Astrocyte of the spinal cord (primary cell): ENCODE measurements around the gene DTHD1.

Experiments used
- DNase-seq: peaks from one replicate; pipeline ENCODE4 v3.0.0; 2011; ENCODE audit warnings: low read depth, low spot score
- H3K4me3 ChIP-seq: 2 replicates; pipeline ENCODE4 v1.5.1; 2011; ENCODE audit warnings: low read depth, mild to moderate bottlenecking, low read length, moderate library complexity
- in situ Hi-C: cut with HindIII; loops from 2 replicates; pipeline ENCODE4 v1.10.0; 2017; ENCODE audit warnings: low sequenced_read_pairs
- TF ChIP-seq, protein P1 (sequence below): IDR thresholded peaks from 2 replicates; pipeline ENCODE4 v1.5.1; 2012; ENCODE audit warnings: low read depth, mild to moderate bottlenecking, low read length, inconsistent platforms

The DTHD1 gene

DNA sequence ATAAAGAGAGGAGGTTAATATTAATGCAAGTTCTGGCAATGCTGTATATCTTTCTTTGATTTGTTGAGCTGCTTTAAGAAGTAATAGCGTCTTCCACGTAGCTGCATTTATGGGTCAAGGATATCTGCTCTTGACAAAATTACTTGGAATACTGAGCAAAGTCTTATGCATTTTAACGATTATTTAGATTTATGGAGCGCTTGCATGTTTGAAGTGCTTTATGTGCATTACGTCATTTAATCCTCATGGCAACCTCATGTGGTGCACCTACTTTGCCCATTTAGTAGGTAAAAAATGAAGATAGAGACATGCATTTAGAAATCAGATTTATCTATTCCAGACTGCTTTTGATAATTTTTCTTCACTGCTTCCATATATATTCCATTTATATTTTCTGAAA lies 46.0 kb downstream of the DTHD1 start:
- no peak for DNase-seq
- in situ Hi-C loops = no loop called here
- TF ChIP-seq, protein P1, sequence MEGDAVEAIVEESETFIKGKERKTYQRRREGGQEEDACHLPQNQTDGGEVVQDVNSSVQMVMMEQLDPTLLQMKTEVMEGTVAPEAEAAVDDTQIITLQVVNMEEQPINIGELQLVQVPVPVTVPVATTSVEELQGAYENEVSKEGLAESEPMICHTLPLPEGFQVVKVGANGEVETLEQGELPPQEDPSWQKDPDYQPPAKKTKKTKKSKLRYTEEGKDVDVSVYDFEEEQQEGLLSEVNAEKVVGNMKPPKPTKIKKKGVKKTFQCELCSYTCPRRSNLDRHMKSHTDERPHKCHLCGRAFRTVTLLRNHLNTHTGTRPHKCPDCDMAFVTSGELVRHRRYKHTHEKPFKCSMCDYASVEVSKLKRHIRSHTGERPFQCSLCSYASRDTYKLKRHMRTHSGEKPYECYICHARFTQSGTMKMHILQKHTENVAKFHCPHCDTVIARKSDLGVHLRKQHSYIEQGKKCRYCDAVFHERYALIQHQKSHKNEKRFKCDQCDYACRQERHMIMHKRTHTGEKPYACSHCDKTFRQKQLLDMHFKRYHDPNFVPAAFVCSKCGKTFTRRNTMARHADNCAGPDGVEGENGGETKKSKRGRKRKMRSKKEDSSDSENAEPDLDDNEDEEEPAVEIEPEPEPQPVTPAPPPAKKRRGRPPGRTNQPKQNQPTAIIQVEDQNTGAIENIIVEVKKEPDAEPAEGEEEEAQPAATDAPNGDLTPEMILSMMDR = no peak
- H3K4me3 ChIP-seq = no peak overlapping the region

DNA sequence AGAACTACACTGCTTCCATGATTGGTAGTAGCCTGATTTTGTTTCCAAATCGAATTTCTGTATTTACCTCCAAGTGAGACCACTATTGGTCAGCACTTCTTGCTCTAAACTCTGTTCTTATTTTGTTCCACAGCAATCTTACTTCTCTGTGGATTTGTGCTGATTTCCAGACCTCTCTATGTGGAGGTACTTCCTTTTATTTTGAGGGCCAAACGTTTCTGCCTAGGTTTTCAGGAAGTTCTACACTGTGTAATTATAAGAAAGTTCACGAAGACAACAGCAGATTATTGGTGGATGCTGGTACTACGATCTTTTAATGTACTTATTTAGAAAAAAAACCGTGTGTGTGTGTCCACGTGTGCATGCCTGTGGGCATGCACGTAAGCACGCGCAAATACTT lies 46.7 kb downstream of the DTHD1 start:
- in situ Hi-C loops = no loop called here
- TF ChIP-seq, protein P1 = no peak
- DNase-seq = no peak
- no peak overlapping the region for H3K4me3 ChIP-seq

DNA sequence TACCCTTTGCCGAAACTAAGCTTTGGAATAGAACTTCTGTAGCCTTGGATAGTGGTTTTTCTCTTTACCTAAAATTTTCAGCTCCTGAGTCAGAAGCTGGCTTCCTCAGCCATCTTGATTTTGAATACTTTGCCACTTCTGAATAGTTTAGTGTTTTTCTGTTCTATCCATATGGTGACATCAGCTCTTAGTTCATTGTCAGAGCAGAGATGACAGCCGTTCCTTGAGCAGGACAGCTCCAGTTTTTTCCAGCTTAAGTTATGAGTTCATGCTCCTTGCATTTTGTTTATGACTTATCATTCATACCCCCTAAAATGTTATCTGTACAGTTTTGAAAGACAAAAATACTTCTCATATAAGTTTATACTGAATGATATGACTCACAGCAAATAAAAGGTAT lies 47.8 kb downstream of the DTHD1 start:
- no peak overlapping the region for H3K4me3 ChIP-seq
- TF ChIP-seq, protein P1 = no peak
- DNase-seq = no peak
- in situ Hi-C loops = no loop called here

DNA sequence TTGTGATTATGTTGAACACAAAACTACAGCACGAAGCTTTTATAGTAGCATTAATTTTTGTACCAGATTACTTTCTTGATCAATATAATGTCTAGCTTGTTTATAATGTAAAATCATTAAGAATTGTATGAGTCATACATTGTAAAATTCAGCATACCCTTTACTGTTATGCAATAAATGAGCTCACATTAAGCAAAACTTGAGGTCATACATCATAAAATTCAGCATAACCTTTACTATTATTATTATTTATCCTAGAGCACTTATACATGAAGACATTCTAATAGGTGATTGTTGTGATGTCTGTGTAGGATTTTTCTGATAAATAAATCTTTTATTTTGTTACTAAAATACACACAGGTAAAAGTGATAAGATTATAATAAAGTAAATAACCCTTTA lies 49.4 kb downstream of the DTHD1 start:
- TF ChIP-seq, protein P1 = no peak
- in situ Hi-C loops = no loop called here
- DNase-seq = no peak
- H3K4me3 ChIP-seq = no peak overlapping the region

DNA sequence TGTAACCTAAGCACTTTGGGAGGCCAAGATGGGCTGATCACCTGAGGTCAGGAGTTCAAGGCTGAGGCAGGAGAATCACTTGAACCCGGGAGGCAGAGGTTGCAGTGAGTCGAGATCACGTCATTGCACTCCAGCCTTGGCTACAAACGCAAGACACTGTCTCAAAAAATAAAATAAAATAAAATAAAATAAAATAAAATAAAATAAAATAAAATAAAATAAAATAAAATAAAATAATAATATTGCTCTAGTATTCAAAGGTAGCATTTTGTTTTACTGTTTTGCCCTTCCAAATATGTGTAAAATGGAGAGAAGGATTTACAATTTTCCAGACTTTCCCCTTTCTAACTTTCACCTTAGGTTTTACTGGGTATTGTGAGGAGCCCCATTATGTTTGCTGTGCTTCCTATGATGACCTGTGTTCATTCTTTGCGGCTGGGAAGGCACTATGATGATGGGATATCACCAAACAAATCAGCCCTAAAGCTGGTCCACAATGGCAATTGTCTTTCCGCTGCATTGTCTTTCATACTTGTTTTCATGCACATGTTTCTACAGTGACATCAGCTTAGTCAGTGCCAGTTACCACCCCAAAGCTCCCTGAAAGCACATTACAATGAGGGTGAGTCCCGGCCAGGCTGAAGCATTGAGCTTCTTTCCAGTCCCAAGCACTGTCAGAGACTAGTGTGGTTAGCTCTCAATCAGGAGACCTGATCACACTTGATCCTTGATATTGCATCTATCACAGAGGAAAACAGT lies 50.8 kb downstream of the DTHD1 start:
- DNase-seq = no peak
- in situ Hi-C loops = no loop called here
- H3K4me3 ChIP-seq = no peak overlapping the region
- TF ChIP-seq, protein P1 = no peak

DNA sequence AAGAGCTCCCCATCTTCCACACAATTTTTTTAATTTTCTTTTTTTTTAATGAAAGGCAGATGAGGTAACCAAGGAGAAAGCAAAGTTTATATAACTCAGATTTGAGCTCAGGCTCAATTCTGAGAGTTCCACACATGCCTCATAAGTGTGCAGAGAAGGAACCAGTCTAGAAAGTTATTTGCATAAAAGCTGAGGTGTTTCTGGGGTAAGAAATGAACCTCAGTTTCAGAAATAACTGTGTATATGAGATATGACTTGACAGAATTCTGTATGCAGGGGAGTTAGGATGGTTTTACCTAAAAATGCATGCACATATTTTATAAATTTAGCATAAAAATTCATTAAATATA lies 51.3 kb downstream of the DTHD1 start:
- TF ChIP-seq, protein P1 = no peak
- in situ Hi-C loops = no loop called here
- no peak overlapping the region for H3K4me3 ChIP-seq
- DNase-seq = no peak
